Astrocyte (in vitro differentiated cells and primary cell): ENCODE data around the gene TULP4.

ENCODE experiments used
- CTCF ChIP-seq: IDR thresholded peaks from 2 replicates; pipeline ENCODE4 v1.5.1; 2011; ENCODE audit warnings: low read depth, mild to moderate bottlenecking, inconsistent platforms, low read length, moderate library complexity; ENCODE audit not compliant: insufficient read depth
- EZH2 ChIP-seq: IDR thresholded peaks from 2 replicates; pipeline ENCODE4 v1.6.1; 2012; ENCODE audit warnings: mild to moderate bottlenecking, low read length, inconsistent platforms; ENCODE audit not compliant: insufficient read depth

- TF ChIP-seq CTCF = no peak
- TF ChIP-seq EZH2 = no peak
These were observed 185.4 kb downstream of the TULP4 start for GRCh38 chr6:158497620-158498019.
